OCI-LY7 (cell line): ENCODE measurements around the gene DDR1.

Experiments used
- EZH2phosphoT487 ChIP-seq: fragments of 200-600 bp; sonication (generic); IDR thresholded peaks from 2 replicates; pipeline ENCODE4 v1.6.1; 2018; ENCODE audit warnings: low read depth, borderline replicate concordance, mild to moderate bottlenecking, mixed run types, antibody characterized with exemption, low read length, moderate library complexity, mixed read lengths
- TF ChIP-seq, protein P1 (sequence below): fragments of 200-600 bp; sonication (generic); conservative IDR thresholded peaks from 2 replicates; pipeline ENCODE4 v1.5.1; 2014; ENCODE audit warnings: mild to moderate bottlenecking, antibody characterized with exemption, low read length, moderate library complexity, mixed read lengths

DNA sequence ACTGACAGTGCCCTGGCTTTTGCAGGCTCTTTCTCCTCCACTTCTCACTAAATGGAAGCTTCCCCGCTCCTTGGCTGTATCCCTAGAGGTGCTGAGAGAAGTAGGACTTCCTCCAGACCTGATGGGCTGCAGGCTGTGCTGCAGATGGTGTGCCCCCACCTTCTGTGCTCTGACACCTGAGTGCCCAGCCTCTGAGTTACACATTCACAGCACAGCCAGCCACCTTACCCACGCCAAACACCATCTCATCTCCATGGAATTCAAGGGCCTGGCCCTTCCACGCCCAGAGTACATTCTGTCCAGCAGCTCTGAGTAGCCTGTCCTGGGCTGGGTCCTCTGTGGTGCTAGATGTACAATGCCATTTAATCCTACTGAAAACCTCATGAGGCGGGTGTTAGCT, 42.3 kb downstream of the DDR1 start:
- TF ChIP-seq, protein P1, sequence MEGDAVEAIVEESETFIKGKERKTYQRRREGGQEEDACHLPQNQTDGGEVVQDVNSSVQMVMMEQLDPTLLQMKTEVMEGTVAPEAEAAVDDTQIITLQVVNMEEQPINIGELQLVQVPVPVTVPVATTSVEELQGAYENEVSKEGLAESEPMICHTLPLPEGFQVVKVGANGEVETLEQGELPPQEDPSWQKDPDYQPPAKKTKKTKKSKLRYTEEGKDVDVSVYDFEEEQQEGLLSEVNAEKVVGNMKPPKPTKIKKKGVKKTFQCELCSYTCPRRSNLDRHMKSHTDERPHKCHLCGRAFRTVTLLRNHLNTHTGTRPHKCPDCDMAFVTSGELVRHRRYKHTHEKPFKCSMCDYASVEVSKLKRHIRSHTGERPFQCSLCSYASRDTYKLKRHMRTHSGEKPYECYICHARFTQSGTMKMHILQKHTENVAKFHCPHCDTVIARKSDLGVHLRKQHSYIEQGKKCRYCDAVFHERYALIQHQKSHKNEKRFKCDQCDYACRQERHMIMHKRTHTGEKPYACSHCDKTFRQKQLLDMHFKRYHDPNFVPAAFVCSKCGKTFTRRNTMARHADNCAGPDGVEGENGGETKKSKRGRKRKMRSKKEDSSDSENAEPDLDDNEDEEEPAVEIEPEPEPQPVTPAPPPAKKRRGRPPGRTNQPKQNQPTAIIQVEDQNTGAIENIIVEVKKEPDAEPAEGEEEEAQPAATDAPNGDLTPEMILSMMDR: no peak
- no peak for TF ChIP-seq EZH2phosphoT487
